GM12873 (cell line): ENCODE data around the gene ISLR.

Experiments used
- CTCF ChIP-seq: IDR thresholded peaks from 2 replicates; pipeline ENCODE4 v1.5.1; 2012; ENCODE audit warnings: low read depth, mild to moderate bottlenecking, moderate library complexity, low read length, control low read depth; ENCODE audit not compliant: insufficient read depth; ENCODE audit errors: missing control alignments

ISLR gene

GRCh38 chr15:74215958-74216357, 42.4 kb downstream of the ISLR start:
- TF ChIP-seq CTCF, result no peak

GRCh38 chr15:74216949-74217348, 43.4 kb downstream of the ISLR start:
- TF ChIP-seq CTCF, result no peak

GRCh38 chr15:74217907-74218885, 44.7 kb downstream of the ISLR start:
- no peak for TF ChIP-seq CTCF

GRCh38 chr15:74220475-74221248, 47.2 kb downstream of the ISLR start:
- no peak for TF ChIP-seq CTCF

GRCh38 chr15:74221399-74222239, 48.1 kb downstream of the ISLR start:
- no peak for TF ChIP-seq CTCF

GRCh38 chr15:74222240-74223119, 49.0 kb downstream of the ISLR start:
- no peak for TF ChIP-seq CTCF
